ENCODE measurements around the gene SLX4. TPM values are rescaled to one million over a fixed set of nuclear protein-coding genes. Genes with fewer than 3 reads are reported as not detected.

SLX4 gene
- total and polyA plus RNA-seq, 8 donors, result 0.76 to 19.7 (median 6.0) TPM

- TF ChIP-seq CTCF (IDR thresholded peaks at IDR 0.05) (no peak), POLR2AphosphoS5 (IDR thresholded peaks at IDR 0.05) (no peak), POLR2A (IDR thresholded peaks at IDR 0.05) (no peak), EP300 (IDR thresholded peaks at IDR 0.05) (no peak)
- no peak for DNase-seq
- H3K36me3 ChIP-seq, result peaks cover 3 to 82% (median 62%) of the 10 kb centered on the region in 4 donors
- H3K9me3 ChIP-seq, result no peaks in the 10 kb centered on the region
- H3K4me1 ChIP-seq, result peaks cover 0 to 12% (median 0%) of the 10 kb centered on the region in 4 donors
- intact Hi-C loops (cut with DNase I; ENCODE audit: low total_unique reads), result no loop called here
- WGBS, 5 donors, result 95 to 100% (median 99%) methylated on average over 4 to 6 of the region's 6 CpGs
- no peak overlapping the region for H3K27ac ChIP-seq
- H3K27me3 ChIP-seq, result no peaks in the 10 kb centered on the region
- no peak overlapping the region for H3K4me3 ChIP-seq
Measured at GRCh38 chr16:3591991-3592390, 19.4 kb downstream of the SLX4 start.

DNA sequence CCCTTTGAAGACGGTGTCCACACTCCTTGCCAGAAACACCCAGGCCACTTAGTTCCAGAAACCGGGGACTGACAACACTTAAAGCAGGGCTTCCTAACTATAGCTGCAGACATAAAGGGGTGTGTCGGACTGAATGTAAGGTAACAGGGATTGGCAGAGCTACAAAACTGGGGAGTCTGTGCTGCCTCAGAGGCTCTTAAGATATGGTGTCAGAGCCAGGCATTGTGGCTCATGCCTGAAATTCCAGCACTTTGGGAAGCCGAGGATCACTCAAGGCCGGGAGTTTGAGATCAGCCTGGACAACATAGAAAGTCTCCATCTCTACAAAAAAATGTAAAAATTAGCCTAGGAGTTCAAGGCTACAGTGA lies 20.0 kb downstream of the SLX4 start:
- intact Hi-C loops (cut with DNase I; ENCODE audit: low total_unique reads), result no loop called here
- H3K36me3 ChIP-seq, result peaks cover 3 to 82% (median 60%) of the 10 kb centered on the region in 4 donors
- TF ChIP-seq POLR2A (IDR thresholded peaks at IDR 0.05) (no peak), EP300 (IDR thresholded peaks at IDR 0.05) (no peak), POLR2AphosphoS5 (IDR thresholded peaks at IDR 0.05) (no peak)
- WGBS, 5 donors, result 79 to 96% (median 89%) methylated on average over 5 of the region's 5 CpGs
- H3K4me3 ChIP-seq, result no peak overlapping the region
- no peaks in the 10 kb centered on the region for H3K9me3 ChIP-seq
- H3K4me1 ChIP-seq, result peaks cover 0 to 12% (median 0%) of the 10 kb centered on the region in 4 donors
- no peak overlapping the region for H3K27ac ChIP-seq
- H3K27me3 ChIP-seq, result no peaks in the 10 kb centered on the region
- no peak for DNase-seq

DNA sequence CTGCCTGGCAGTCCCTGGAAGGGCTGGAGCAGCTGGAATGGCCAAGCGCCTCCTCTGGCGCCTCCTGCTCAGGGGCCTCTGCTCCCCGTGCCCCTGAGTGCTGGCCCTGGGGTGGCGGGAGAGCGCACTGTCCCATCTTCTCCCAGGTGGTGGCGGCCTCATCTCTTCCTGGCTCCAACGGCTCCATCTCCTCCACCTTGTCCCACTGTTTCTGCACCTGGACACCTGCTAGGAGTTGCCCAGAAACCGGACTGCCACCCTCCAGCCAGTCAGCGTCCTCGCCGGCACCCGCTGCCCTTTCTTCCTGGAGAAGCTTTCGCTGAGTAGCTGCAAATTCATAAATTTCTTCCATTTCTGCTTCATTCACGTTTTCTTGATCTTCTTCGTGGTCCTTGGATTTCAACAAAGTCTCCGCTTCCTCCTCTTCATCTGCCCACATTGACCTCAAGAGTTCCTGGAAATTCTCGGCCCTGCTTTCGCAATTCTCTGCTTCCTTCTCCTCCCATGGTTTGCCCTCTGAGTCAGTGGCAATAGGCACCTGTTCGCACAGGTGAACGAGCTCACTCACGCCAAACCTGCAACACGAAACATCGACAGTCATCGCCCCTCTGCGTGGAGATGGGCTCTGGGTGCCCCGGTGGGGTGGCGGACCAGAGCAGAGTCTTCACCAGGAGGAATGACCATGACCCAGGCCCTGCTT lies 20.5 kb downstream of the SLX4 start:
- no peak overlapping the region for H3K4me3 ChIP-seq
- no peaks in the 10 kb centered on the region for H3K9me3 ChIP-seq
- no peak for DNase-seq
- no peak for TF ChIP-seq POLR2AphosphoS5 (IDR thresholded peaks at IDR 0.05)
- no peak for TF ChIP-seq POLR2A (IDR thresholded peaks at IDR 0.05)
- peaks cover 0 to 12% (median 0%) of the 10 kb centered on the region in 4 donors for H3K4me1 ChIP-seq
- H3K27me3 ChIP-seq, result no peaks in the 10 kb centered on the region
- WGBS, 5 donors, result 85 to 92% (median 91%) methylated on average over 22 to 27 of the region's 27 CpGs
- intact Hi-C loops (cut with DNase I; ENCODE audit: low total_unique reads), result no loop called here
- H3K36me3 ChIP-seq, result peaks cover 3 to 77% (median 58%) of the 10 kb centered on the region in 4 donors
- no peak overlapping the region for H3K27ac ChIP-seq

GRCh38 chr16:3589991-3590701 lies 21.3 kb downstream of the SLX4 start:
- Histone ChIP-seq H3K4me3 (no peak overlapping the region), H3K9me3 (no peaks in the 10 kb centered on the region), H3K36me3 (peaks cover 0 to 69% (median 53%) of the 10 kb centered on the region in 4 donors), H3K27ac (no peak overlapping the region), H3K4me1 (peaks cover 0 to 12% (median 0%) of the 10 kb centered on the region in 4 donors), H3K27me3 (no peaks in the 10 kb centered on the region)
- intact Hi-C loops (cut with DNase I; ENCODE audit: low total_unique reads), result no loop called here
- TF ChIP-seq POLR2A (IDR thresholded peaks at IDR 0.05) (no peak), EP300 (IDR thresholded peaks at IDR 0.05) (no peak), CTCF (IDR thresholded peaks at IDR 0.05) (no peak), POLR2AphosphoS5 (IDR thresholded peaks at IDR 0.05) (no peak)
- no peak for DNase-seq
- 91 to 96% (median 95%) methylated on average over 25 of the region's 25 CpGs for WGBS, 5 donors

DNA sequence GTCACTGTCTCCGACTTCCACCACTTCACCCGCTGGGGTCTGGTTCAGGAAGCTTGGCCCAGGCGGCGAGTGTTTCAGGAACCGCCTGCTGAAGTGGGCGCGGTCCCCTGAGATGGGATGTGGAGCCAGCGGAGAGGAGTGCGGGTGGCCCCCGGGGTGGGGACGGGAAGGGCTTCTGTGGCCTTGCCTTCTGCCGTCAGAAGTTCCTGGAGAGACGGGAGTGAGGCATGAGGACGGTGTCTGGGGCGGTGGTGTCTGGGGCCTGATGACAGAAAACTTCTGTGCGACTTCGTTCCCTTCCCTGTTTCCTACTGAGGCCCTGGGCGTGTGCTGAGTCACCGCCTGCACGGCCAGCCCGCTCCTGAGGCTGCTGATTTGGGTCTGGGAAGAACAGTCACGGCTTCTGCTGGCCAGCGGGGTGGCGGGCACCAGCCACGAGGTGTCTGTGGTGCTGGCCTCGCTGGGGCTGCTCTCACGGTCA lies 21.9 kb downstream of the SLX4 start:
- Histone ChIP-seq H3K27ac (no peak overlapping the region), H3K4me3 (no peak overlapping the region), H3K36me3 (peaks cover 0 to 68% (median 49%) of the 10 kb centered on the region in 4 donors), H3K9me3 (no peaks in the 10 kb centered on the region), H3K4me1 (peaks cover 0 to 12% (median 0%) of the 10 kb centered on the region in 4 donors), H3K27me3 (no peaks in the 10 kb centered on the region)
- no peak for TF ChIP-seq EP300 (IDR thresholded peaks at IDR 0.05)
- TF ChIP-seq POLR2A (IDR thresholded peaks at IDR 0.05), result no peak
- TF ChIP-seq POLR2AphosphoS5 (IDR thresholded peaks at IDR 0.05), result no peak
- no peak for TF ChIP-seq CTCF (IDR thresholded peaks at IDR 0.05)
- WGBS, 5 donors, result 77 to 92% (median 87%) methylated on average over 24 to 27 of the region's 27 CpGs
- no peak for DNase-seq
- intact Hi-C loops (cut with DNase I; ENCODE audit: low total_unique reads), result no loop called here

All from stomach (tissue), 9 donors.